Stimulated activated memory B cell treated with anti-CD40 and anti-IgM and Interleukin-4, amounts not matched to agents 10 μg/mL and 1 μg/mL and 100 μg/mL, for 72 hours (primary cell): ENCODE measurements around the gene WWOX.

ENCODE experiments used
- ATAC-seq: fragments of 150-1000 bp; cut with Tn5 transposase; 2 replicates; pipeline ENCODE4 v1.10.0; 2021
- H3K27ac Mint-ChIP-seq: one replicate; pipeline ENCODE4 v1.8.0; 2022; ENCODE audit warnings: mild to moderate bottlenecking, mixed read lengths
- H3K27me3 Mint-ChIP-seq: one replicate; pipeline ENCODE4 v1.8.0; 2022; ENCODE audit warnings: mixed read lengths
- H3K36me3 Mint-ChIP-seq: one replicate; pipeline ENCODE4 v1.8.0; 2022; ENCODE audit warnings: mixed read lengths
- H3K4me1 Mint-ChIP-seq: one replicate; pipeline ENCODE4 v1.8.0; 2022; ENCODE audit warnings: mixed read lengths
- H3K4me3 Mint-ChIP-seq: one replicate; pipeline ENCODE4 v1.8.0; 2022; ENCODE audit warnings: mild to moderate bottlenecking, moderate library complexity, mixed read lengths
- H3K9me3 Mint-ChIP-seq: one replicate; pipeline ENCODE4 v1.8.0; 2022; ENCODE audit warnings: mixed read lengths

The WWOX gene

GRCh38 chr16:78439646-78440045, 340.2 kb downstream of the WWOX start:
- Mint-ChIP-seq H3K9me3 (no peaks in the 10 kb centered on the region), H3K4me1 (no peaks in the 10 kb centered on the region), H3K36me3 (peaks cover 1% of the 10 kb centered on the region), H3K27ac (no peak overlapping the region), H3K27me3 (no peaks in the 10 kb centered on the region), H3K4me3 (no peak overlapping the region)
- ATAC-seq = no peak

DNA sequence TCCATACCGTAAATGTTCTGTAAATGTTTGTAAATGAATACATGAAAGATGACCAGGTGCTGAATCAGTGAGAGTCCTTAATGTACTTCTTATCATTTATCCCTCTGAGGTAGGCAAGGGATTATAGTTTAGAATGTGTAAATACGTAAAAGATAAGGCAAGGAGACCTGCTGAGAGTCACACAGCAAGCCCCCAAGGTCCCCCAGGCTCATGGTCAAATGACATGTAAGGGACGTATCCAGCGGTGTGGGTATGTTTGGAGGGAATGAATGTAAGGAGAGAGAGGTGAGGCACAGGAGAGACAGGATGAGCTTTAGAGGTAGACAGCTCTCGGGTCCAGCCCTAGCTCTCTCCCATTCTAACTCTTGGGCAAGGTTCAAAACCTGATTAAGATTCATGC, 341.8 kb downstream of the WWOX start:
- Mint-ChIP-seq H3K36me3 (no peaks in the 10 kb centered on the region), H3K4me3 (no peak overlapping the region), H3K9me3 (no peaks in the 10 kb centered on the region), H3K27ac (no peak overlapping the region), H3K27me3 (no peaks in the 10 kb centered on the region), H3K4me1 (no peaks in the 10 kb centered on the region)
- ATAC-seq = no peak

- Mint-ChIP-seq H3K27ac (no peak overlapping the region), H3K4me1 (no peaks in the 10 kb centered on the region), H3K27me3 (no peaks in the 10 kb centered on the region), H3K36me3 (no peaks in the 10 kb centered on the region), H3K4me3 (no peak overlapping the region), H3K9me3 (no peaks in the 10 kb centered on the region)
- ATAC-seq = no peak
Observed at GRCh38 chr16:78443542-78444364, 344.3 kb downstream of the WWOX start.

DNA sequence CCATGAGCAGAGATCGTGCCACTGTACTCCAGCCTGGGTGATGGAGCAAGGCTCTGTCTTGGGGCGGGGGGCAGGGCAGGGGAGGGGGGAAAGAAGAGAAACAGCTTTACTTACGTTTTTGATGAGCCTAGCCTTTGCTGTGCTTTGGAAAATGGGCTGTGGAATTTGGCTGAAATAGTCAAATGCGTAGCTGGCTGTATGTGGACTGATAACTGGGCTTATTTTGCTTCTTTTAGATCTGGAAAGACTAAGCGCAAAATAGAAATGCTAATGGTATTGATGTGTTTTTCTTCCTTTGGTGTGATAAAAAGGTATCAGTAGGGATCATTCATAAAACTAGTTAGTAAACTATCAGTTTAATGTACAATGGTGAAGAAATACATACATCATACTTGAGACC, 346.4 kb downstream of the WWOX start:
- no peaks in the 10 kb centered on the region for H3K27me3 Mint-ChIP-seq
- no peak overlapping the region for H3K4me3 Mint-ChIP-seq
- no peaks in the 10 kb centered on the region for H3K36me3 Mint-ChIP-seq
- no peak for ATAC-seq
- H3K9me3 Mint-ChIP-seq = no peaks in the 10 kb centered on the region
- H3K4me1 Mint-ChIP-seq = no peaks in the 10 kb centered on the region
- no peak overlapping the region for H3K27ac Mint-ChIP-seq

- Mint-ChIP-seq H3K9me3 (no peaks in the 10 kb centered on the region), H3K4me1 (no peaks in the 10 kb centered on the region), H3K36me3 (no peaks in the 10 kb centered on the region), H3K27ac (no peak overlapping the region), H3K4me3 (no peak overlapping the region), H3K27me3 (no peaks in the 10 kb centered on the region)
- ATAC-seq = no peak
Observed at GRCh38 chr16:78446486-78446885, 347.0 kb downstream of the WWOX start.

- Mint-ChIP-seq H3K4me3 (no peak overlapping the region), H3K27me3 (no peaks in the 10 kb centered on the region), H3K27ac (no peak overlapping the region), H3K9me3 (no peaks in the 10 kb centered on the region), H3K4me1 (no peaks in the 10 kb centered on the region), H3K36me3 (no peaks in the 10 kb centered on the region)
- ATAC-seq = no peak
Observed at GRCh38 chr16:78446992-78447563, 347.6 kb downstream of the WWOX start.

GRCh38 chr16:78448658-78449271, 349.3 kb downstream of the WWOX start:
- H3K4me1 Mint-ChIP-seq = no peaks in the 10 kb centered on the region
- H3K4me3 Mint-ChIP-seq = no peak overlapping the region
- H3K36me3 Mint-ChIP-seq = no peaks in the 10 kb centered on the region
- no peaks in the 10 kb centered on the region for H3K9me3 Mint-ChIP-seq
- no peak overlapping the region for H3K27ac Mint-ChIP-seq
- no peak for ATAC-seq
- no peaks in the 10 kb centered on the region for H3K27me3 Mint-ChIP-seq

DNA sequence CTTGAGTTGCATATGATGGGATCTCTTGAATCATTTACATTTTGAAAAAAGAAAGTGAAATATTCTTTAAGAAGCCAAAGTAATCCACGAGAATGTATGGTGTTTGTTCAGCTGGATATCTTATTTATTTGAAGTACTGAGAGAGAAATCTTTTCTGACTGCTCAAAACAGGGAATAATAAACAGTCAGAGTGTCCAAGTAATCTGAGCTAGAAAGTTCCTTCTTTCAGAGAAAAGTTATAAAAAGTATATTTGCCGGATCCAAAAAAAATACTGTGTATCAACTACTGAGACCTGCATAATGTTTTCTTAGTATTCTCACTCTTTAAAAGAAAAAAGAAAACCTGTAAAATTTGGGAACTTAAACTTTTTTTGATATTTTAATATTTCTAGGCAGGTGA, 350.8 kb downstream of the WWOX start:
- H3K27me3 Mint-ChIP-seq = no peaks in the 10 kb centered on the region
- ATAC-seq = no peak
- no peak overlapping the region for H3K27ac Mint-ChIP-seq
- H3K9me3 Mint-ChIP-seq = no peaks in the 10 kb centered on the region
- no peaks in the 10 kb centered on the region for H3K4me1 Mint-ChIP-seq
- H3K4me3 Mint-ChIP-seq = no peak overlapping the region
- peaks cover 9% of the 10 kb centered on the region for H3K36me3 Mint-ChIP-seq

- H3K27me3 Mint-ChIP-seq = no peaks in the 10 kb centered on the region
- no peaks in the 10 kb centered on the region for H3K4me1 Mint-ChIP-seq
- no peaks in the 10 kb centered on the region for H3K9me3 Mint-ChIP-seq
- H3K36me3 Mint-ChIP-seq = peaks cover 9% of the 10 kb centered on the region
- no peak overlapping the region for H3K4me3 Mint-ChIP-seq
- ATAC-seq = no peak
- no peak overlapping the region for H3K27ac Mint-ChIP-seq
Observed at GRCh38 chr16:78452025-78452555, 352.6 kb downstream of the WWOX start.

GRCh38 chr16:78455861-78456260, 356.4 kb downstream of the WWOX start:
- H3K4me1 Mint-ChIP-seq = no peaks in the 10 kb centered on the region
- peaks cover 9% of the 10 kb centered on the region for H3K36me3 Mint-ChIP-seq
- no peaks in the 10 kb centered on the region for H3K27me3 Mint-ChIP-seq
- no peak overlapping the region for H3K4me3 Mint-ChIP-seq
- no peak for ATAC-seq
- no peak overlapping the region for H3K27ac Mint-ChIP-seq
- no peaks in the 10 kb centered on the region for H3K9me3 Mint-ChIP-seq

GRCh38 chr16:78458588-78458987, 359.1 kb downstream of the WWOX start:
- no peak for ATAC-seq
- peaks cover 13% of the 10 kb centered on the region for H3K36me3 Mint-ChIP-seq

GRCh38 chr16:78460428-78460827, 361.0 kb downstream of the WWOX start:
- ATAC-seq = no peak
- no peak overlapping the region for H3K4me3 Mint-ChIP-seq
- H3K4me1 Mint-ChIP-seq = no peaks in the 10 kb centered on the region
- H3K27me3 Mint-ChIP-seq = no peaks in the 10 kb centered on the region
- H3K27ac Mint-ChIP-seq = no peak overlapping the region
- peaks cover 7% of the 10 kb centered on the region for H3K9me3 Mint-ChIP-seq
- H3K36me3 Mint-ChIP-seq = peaks cover 11% of the 10 kb centered on the region

More at GRCh38 chr16:78458588-78458987, 359.1 kb downstream of the WWOX start:
- Mint-ChIP-seq H3K9me3 (no peaks in the 10 kb centered on the region), H3K27ac (no peak overlapping the region), H3K27me3 (no peaks in the 10 kb centered on the region), H3K4me3 (no peak overlapping the region), H3K4me1 (no peaks in the 10 kb centered on the region)

- Mint-ChIP-seq H3K9me3 (peaks cover 7% of the 10 kb centered on the region), H3K4me3 (no peak overlapping the region), H3K4me1 (no peaks in the 10 kb centered on the region), H3K27ac (no peak overlapping the region), H3K27me3 (no peaks in the 10 kb centered on the region), H3K36me3 (peaks cover 11% of the 10 kb centered on the region)
- no peak for ATAC-seq
Observed at GRCh38 chr16:78461087-78461486, 361.6 kb downstream of the WWOX start.

- Mint-ChIP-seq H3K9me3 (peaks cover 7% of the 10 kb centered on the region), H3K4me1 (no peaks in the 10 kb centered on the region), H3K4me3 (no peak overlapping the region), H3K36me3 (peaks cover 11% of the 10 kb centered on the region), H3K27ac (no peak overlapping the region), H3K27me3 (no peaks in the 10 kb centered on the region)
- ATAC-seq = no peak
Observed at GRCh38 chr16:78461496-78462287, 362.2 kb downstream of the WWOX start.
